M059J (cell line): Measurements from ENCODE around the gene SCAMP1. TPM values are rescaled to one million over a fixed set of nuclear protein-coding genes. Genes with fewer than 3 reads are reported as not detected.
"Not testable (repeated sequence)": the region's sequence is repeated elsewhere in the genome, so short reads cannot be mapped to it uniquely, and the experiment has no call there.

ENCODE experiments used
- DNase-seq: peaks from one replicate; pipeline ENCODE4 v3.0.0-alpha.2; 2012; ENCODE audit warnings: low read depth
- total RNA-seq: library from RNA; depleted of rRNA; stranded (reverse); fragments of >200 nt; shearing (Covaris generic); gene quantifications from 2 replicates; pipeline ENCODE4 v1.2.3, GENCODE V29; 2014; rRNA removed

SCAMP1 gene
- total RNA-seq, result 41.3 and 43.6 TPM in 2 replicates

GRCh38 chr5:78359831-78360673, at the start of gene SCAMP1:
Gene SCAMP1 (plus strand): TSS chr5:78360617. CDS start chr5:78360672, 55 bp downstream.
- peak; percentile 87 for DNase-seq

GRCh38 chr5:78317515-78317914, 42.9 kb upstream of the SCAMP1 start:
- DNase-seq, result no peak

GRCh38 chr5:78318337-78318736, 42.1 kb upstream of the SCAMP1 start:
- no peak for DNase-seq

DNA sequence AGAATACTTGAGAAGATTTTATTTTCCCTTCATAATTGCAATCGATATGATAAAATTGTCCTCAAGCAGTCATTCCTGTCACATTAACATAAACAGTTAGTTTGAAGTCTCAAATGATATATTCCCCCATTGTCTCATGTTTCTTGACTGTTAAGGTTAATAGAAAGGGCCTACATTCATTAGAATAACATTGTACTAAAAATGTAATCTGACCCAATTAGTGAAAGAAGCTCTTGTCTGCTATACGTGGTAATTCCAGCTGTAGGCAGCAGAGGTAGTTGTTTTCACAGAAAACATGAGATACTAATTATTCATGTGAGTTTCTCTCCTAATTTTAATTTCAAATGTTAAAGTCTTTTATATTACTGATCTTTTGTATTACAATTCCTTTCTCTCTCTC, 40.0 kb upstream of the SCAMP1 start:
- peak; percentile 47 for DNase-seq

DNA sequence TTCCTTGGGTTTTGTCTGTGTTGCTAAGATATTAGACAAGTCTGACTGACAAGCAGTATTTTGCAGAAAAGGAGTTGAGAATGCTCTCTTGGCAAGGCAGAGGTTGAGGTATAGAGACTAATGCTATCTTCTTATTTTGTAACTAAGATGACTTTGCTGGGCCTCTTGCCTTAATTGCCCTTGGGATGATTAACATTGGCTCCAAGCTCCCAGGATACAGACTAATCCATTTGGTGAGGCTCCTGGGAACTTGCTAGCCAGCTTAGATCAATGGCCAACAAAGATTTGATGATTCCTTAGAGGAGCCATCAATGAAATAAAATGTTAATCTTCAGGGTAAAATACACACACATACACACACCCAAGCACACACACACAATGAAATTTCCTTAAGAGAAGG, 37.2 kb upstream of the SCAMP1 start:
- no peak for DNase-seq

DNA sequence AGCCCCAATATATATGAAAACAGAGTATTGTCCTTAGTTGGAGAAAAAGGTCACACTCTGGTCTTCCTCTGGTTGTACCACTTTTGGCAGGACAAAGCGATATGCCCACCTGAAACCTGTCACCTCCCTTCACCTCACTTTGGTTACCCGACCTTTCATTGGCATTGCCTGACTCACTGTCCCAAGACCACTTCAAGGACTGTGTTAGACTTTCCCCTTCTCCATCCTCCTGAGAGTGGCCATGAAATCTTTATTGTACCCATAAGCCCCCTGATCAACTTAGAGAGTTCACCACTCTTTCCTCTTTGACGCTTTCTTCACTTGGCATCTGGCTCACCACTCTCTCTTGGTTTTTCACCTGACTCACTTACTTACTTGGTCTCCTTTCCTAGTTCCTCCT, 33.5 kb upstream of the SCAMP1 start:
- DNase-seq, result no peak

- no peak for DNase-seq
Observed at GRCh38 chr5:78327761-78328510, 32.5 kb upstream of the SCAMP1 start.

DNA sequence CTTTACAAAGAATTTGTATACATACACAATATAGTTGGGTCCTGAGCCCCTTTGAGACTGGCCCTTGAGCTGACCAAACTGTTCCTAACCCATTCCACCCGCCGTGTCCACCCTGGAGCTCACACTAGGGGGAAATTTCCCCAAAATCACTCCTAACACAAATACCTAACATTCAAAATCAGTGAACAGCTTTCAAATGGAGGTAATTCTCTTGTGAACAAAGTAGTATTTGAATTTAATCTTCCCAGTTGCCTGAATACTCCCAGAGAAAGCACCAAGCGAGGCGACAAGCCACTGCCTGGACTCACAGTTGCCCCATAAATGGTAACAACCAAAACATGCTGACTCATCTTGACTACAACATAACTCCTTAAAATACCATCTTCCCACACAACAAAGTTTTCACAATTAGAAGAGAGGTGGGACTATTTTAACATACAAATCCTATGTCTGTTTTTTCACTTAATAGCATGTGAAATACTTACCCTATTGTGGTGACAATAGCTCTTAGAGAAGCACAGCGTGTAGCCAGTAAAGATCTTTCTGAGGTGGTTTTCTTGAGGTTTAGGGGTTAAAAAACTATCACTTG, 31.7 kb upstream of the SCAMP1 start:
- peak; percentile 25 for DNase-seq

DNA sequence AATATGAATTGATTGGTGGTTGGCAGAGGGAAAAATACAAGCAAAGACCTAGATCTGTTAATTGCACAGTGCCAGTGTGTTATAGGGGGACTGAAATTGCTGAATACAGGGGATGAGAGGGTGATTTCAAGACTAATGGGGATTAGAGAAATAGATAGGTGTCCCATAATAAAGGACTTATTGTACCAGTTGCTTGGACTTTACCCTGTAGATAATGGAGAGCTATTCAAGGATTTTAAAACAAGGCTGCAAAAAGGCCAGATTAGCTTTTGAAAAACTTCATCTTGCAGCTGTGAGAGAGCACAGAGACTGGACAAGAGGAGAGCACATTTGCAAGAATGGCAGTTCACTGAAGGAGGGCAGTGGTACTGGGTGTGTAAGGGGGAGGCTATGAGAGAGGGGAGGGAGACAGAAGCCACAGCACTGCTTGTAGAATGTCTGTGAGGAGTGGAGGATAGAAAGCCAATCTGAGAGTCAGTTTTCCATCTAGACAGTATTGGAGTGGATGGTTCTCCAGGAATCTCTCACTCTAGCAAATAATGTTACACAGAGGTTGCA, 28.8 kb upstream of the SCAMP1 start:
- no peak for DNase-seq

DNA sequence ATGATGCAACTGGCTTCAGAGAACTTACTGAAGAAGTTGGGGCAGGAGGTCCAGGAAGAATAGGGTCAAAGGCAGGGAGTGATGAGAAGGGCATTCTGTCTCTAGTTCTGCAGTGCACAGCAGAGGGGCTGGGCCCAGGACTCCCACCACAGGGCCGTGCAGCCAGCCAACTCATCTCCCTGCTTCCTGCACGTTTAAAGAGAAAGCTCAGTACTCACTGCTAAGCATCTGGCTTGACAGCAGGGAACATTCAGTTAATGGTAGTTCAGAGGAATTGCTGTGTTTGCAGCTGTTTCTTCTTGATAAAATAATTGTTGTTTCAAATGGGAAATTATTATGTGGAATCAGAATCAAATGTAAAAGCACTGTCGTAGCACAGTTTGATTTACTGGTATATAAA, 25.6 kb upstream of the SCAMP1 start:
- DNase-seq, result no peak

GRCh38 chr5:78335976-78336375, 24.4 kb upstream of the SCAMP1 start:
- no peak for DNase-seq

- DNase-seq, result no peak
Observed at GRCh38 chr5:78336698-78337097, 23.7 kb upstream of the SCAMP1 start.

- no peak for DNase-seq
Observed at GRCh38 chr5:78339617-78340436, 20.6 kb upstream of the SCAMP1 start.

GRCh38 chr5:78341440-78341839, 19.0 kb upstream of the SCAMP1 start:
- no peak for DNase-seq

DNA sequence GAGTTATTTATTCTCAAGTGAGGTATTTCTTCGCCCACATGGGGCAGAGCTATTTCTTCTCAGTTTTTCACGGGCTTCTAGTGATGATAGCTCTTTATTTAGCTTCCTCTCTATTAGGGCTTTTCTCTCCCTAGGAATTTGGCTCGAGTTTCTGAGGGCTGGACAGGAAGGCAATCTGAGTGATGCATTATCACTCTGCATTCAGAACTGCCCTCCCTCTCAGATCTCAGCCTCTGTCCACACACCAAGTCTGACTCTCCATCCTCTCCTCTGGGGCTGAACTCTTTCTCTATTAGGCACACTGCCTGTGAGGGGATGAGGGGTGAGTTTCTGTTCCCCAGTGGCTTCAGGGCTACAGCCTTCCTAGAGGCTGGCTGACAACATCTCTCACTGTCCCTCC, 14.9 kb upstream of the SCAMP1 start:
- no peak for DNase-seq

DNA sequence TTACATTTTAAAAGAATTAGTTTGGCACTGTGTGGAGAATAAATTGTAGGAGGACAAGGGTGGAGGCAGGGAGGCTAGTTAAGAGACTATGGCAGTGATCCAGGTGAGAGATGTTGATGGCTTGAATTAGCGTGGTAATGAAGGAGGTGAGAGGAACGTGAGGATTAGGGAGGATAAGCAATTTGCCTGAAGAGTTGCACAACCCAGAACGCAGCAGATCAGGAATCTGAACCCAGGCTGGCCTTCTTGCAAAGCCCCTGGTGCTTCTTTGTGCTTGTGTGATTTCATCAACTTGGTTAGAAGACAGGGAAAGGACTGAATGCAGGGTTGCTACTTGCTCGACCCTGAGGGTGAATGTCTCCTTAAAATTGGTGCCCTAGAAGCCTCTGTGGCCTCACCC, 6.9 kb upstream of the SCAMP1 start:
- DNase-seq, result no peak

- no peak for DNase-seq
Observed at GRCh38 chr5:78354066-78354670, 6.2 kb upstream of the SCAMP1 start.

GRCh38 chr5:78355561-78355960, 4.9 kb upstream of the SCAMP1 start:
- no peak for DNase-seq

DNA sequence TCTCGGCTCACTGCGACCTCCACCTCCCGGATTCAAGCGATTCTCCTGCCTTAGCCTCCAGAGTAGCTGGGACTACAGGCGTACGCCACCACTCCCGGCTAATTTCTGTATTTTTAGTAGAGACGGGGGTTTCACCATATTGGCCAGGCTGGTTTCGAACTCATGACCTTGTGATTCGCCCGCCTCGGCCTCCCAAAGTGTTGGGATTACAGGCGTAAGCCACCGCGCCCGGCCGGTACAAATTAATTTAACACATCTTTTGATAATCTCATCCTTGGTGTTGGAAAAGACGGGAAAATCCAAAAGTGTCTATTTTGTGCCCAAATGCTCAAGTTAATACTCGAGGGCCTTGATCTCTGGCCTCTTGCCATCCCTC, 974 bp upstream of the SCAMP1 start:
- DNase-seq, result not testable (repeated sequence)

DNA sequence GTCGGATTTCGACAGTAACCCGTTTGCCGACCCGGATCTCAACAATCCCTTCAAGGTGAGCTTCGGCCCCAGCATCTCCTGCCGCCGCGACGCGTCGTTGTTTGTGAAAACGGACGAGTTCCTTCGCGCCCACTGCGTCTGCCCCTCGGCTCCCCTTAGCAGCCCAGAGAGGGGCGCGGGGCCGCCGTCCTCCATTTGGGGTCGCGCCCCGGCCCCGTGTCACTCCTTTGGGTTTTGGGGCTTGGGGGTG, 182 bp downstream of the SCAMP1 start:
- no peak for DNase-seq

DNA sequence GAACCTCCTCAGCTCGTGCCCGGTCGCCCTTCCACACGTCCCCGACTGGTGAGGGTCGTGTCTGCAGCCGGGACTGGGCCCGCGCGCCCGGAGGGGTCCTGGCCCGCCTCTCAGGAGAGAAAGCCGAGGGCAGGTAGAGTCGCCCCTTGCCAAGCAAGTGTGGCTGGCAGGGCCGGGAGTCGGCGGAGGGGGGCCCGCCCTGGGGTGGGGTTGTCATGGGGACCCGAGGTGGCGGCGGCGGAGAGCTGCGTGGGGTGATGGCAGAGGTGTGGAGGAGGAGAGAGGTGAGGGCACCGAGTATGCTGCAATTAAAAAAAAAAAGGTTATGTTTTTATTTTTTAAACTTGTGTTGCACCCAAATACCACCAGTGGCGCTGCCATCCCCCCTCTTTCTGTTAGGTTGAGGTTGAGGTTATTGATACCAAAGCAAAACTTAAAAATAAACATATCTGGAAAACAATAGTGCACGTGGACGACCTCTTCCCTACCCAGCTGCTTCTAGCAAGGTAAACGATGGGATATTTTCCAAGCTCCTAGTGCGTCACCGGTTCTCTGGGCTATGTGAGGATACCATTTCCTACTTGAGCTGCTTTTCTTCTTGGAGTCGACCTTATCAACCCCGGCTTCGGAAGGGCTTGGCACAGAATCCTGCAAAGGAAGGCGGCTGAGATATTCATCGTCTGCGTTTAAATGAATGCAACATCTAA, 660 bp downstream of the SCAMP1 start:
- peak; percentile 87 for DNase-seq
